NCI-H446 (cell line): ENCODE results near the gene RNU6-9.
"Not testable (repeated sequence)": the region's sequence is repeated elsewhere in the genome, so short reads cannot be mapped to it uniquely, and the experiment has no call there.

Experiments used
- DNase-seq, 2 experiments: peaks; one replicate each; lab custom pipeline; 2025; lab: John Stamatoyannopoulos, UW

The RNU6-9 gene

DNA sequence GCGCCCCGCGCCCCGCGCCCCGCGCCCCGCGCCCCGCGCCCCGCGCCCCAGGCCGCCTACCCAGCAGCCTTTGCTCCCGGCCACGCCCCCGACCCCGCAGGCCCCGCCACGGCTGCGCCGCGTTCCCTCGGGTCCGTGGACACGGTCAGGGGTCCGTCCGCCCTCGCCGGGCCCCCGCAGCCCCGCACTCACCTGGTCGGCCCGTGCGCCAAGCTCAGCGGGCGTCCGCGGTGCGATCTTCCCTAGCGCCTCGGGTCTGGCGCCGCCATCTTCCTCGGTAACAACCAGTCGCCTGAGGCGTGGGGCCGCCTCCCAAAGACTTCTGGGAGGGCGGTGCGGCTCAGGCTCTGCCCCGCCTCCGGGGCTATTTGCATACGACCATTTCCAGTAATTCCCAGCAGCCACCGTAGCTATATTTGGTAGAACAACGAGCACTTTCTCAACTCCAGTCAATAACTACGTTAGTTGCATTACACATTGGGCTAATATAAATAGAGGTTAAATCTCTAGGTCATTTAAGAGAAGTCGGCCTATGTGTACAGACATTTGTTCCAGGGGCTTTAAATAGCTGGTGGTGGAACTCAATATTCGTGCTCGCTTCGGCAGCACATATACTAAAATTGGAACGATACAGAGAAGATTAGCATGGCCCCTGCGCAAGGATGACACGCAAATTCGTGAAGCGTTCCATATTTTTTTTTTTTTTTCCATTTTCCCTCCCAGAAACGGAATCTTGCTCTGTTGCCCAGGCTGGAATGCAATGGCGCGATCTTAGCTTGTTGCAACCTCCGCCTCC, at the start of gene RNU6-9, which contains the start of gene MED16:
Gene RNU6-9, plus strand, starts transcription at position 591 of the 796 bp plus-strand sequence.
Gene MED16, minus strand, starts transcription at position 294 of the 796 bp plus-strand sequence. CDS start 2,056 bp downstream, outside the sequence.
- DNase-seq = peak; percentile 92 to 97

DNA sequence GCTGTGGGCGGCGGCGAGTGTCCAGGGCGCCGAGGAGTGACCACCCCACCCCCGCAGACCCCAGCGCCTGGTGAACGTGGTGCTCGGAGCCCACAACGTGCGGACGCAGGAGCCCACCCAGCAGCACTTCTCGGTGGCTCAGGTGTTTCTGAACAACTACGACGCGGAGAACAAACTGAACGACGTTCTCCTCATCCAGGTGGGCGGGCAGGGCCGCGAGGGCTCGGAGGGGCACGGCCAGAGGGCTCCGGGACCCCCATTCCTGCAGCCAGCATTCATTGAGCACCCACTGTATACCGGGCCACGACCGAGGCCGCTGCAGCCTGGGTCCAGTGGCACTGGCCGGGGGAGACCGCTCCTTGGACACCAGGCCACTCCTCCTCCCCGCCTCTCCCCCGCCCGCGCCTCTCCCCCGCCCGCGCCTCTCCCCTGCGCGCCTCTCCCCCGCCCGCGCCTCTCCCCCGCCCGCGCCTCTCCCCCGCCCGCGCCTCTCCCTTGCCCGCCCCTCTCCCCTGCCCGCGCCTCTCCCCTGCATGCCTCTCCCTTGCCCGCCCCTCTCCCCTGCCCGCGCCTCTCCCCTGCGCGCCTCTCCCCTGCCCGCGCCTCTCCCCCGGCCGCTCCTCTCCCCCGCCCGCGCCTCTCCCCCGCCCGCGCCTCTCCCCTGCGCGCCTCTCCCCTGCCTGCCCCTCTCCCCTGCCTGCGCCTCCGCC, 49.3 kb upstream of the RNU6-9 start:
- DNase-seq = no peak

DNA sequence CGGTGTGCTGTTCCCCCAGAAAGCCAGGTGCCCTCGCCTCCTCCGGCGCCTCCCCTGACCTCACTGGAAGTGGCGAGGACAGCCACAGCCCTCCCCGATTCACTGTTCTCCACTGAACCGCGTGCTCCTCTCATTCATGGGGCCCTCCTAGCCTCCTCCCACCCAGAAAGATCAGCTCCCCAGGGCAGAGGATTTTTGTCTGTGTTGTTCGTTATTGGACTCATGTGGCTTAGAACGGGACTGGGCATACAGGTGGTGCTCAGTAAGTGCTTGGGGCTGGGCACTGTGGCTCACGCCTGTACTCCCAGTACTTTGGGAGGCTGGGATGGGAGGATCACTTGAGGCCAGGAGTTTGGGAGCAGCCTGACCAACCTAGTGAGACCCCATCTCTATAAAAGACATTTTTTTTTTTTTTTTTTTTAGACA, 48.7 kb upstream of the RNU6-9 start:
- DNase-seq = no peak

DNA sequence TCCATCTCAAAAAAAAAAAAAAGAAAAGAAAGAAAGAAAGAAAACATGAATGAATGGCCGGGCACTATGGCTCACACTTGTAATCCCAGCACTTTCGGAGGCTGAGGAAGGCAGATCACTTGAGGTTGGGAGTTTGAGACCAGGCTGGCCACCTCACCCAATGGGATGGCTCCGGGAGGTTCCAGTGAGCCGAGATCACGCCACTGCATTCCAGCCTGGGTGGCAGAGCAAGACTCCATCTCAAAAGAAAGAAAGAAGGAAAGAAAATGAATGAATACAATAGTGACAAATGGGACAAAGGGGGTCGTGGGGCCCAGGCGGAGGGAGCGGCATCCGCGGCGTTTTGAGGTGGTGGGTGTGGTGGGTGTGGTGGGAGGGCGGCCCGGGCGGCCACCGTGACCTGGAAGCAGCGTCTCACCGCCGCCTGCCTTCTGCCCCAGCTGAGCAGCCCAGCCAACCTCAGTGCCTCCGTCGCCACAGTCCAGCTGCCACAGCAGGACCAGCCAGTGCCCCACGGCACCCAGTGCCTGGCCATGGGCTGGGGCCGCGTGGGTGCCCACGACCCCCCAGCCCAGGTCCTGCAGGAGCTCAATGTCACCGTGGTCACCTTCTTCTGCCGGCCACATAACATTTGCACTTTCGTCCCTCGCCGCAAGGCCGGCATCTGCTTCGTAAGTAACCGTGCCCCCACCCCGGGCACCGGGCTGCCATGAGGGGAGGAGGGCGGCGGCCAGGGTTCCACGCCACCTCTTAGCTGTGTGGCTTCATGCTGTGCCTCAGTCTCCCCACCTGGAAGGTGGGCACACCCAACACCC, 47.4 kb upstream of the RNU6-9 start:
- DNase-seq = no peak

DNA sequence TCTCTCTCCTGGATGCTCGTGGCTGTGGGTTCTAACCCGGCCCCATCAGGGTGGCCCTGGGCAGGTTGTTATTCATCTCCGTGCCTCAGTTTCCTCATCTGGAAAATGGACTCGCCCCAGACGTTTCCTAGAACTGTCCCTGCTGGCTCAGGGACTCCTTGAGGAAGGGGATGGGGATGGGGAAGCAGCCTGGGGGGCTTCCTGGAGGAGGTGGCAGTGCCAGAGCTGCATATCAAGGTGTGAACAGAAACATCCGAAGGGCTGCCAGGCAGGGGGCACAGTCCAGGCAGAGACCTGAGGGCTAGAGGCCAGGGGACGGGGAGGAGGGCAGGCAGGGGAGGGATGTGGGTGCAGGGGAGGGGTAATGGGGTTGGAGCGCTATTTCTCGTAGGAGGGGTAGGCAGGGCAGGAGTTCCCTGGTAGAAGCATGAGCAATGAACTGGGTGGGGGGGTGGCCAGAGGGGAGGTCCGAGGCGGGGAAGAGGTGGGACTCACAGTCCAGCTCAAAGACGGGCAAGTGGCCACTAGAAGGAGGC, 44.8 kb upstream of the RNU6-9 start:
- no peak for DNase-seq

DNA sequence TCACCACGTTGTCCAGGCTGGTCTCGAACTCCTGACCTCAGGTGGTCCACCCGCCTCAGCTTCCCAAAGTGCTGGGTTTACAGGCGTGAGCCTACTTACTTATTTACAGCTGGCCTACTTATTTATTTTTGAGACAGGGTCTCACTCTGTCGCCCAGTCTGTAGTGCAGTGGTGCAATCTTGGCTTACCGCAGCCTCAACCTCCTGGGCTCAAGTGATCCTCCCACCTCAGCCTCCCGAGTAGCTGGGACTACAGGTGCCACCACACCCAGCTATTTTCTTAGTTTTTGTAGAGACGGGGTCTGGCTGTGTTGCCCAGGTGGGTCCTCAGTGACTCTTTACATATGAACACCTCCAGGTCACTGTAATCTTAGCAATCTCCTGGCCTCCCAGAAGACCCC, 44.1 kb upstream of the RNU6-9 start:
- not testable (repeated sequence) for DNase-seq

DNA sequence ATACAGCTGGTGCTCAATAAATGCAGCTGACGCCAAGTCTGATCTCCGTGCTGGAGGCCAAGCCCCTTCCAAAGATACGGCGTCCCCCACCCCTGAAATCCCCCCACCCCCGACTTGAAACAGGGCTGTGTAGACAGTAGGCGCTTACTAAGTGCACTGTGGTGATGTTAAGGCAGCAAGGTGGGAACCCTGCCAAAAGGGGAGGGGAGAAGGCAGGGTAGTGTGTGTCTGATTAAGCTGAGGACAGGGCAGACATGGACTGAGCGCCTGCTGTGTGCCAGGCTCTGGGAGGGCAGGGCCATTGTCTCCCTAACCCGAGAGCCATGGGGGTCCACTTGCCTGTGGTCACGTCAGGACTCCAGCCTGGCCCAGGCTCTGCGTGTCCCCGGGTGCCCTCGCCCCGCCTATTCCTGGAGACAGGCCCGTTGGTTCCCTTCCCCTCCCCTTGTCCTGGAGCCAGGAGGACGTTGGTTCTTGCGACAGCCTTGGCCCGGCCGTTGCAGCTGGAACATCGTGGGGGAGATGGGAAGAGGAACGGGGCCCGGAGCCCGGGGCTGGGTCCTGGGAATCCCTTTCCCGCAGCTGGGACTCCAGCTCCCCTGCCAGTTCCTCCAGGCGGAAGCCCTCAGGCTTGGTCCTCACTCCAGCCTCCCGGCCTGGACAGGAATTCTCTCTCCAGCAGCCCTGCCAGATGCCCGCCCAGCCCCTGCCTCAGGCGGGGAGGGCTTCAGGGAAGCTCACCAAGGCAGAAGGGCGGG, 42.9 kb upstream of the RNU6-9 start:
- DNase-seq = peak; percentile 59 to 73

DNA sequence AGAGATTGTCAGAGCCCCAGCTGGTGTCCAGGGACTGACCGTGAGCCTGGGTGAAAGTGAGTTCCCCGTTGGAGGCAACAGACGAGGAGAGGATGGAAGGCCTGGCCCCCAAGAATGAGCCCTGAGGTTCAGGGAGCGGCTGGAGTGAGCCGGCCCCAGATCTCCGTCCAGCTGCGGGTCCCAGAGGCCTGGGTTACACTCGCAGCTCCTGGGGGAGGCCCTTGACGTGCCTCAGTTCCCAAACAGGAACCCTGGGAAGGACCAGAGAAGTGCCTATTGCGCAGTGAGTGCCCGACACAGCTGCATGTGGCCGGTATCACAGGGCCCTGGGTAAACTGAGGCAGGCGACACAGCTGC, 42.3 kb upstream of the RNU6-9 start:
- DNase-seq = no peak

DNA sequence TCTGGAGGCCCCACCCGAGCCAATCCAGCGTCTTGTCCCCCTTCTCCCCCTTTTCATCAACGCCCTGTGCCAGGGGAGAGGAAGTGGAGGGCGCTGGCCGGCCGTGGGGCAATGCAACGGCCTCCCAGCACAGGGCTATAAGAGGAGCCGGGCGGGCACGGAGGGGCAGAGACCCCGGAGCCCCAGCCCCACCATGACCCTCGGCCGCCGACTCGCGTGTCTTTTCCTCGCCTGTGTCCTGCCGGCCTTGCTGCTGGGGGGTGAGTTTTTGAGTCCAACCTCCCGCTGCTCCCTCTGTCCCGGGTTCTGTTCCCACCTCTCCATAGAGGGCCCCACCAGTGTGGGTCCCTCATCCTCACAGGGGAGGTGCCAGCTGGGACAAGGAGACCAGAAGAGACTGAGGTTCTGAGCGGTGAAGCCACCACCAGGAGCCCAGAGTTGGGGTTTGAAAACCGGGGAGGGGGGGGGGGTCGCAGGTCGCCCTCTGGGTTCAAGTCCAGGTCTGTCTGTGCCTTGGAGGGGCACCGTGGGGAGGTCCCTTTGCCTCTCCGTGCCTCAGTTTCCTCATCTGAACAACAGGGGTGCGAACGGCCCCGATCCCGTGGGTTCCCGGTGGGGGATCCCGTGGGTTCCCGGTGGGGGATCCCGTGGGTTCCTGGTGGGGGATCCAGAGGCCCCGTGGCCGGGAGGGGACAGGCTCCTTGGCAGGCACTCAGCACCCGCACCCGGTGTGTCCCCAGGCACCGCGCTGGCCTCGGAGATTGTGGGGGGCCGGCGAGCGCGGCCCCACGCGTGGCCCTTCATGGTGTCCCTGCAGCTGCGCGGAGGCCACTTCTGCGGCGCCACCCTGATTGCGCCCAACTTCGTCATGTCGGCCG, 40.9 kb upstream of the RNU6-9 start, which contains the start of gene ELANE:
Gene ELANE, plus strand, starts transcription at position 168 of the 878 bp plus-strand sequence. Its CDS starts 26 bp downstream, at position 194.
- no peak for DNase-seq

DNA sequence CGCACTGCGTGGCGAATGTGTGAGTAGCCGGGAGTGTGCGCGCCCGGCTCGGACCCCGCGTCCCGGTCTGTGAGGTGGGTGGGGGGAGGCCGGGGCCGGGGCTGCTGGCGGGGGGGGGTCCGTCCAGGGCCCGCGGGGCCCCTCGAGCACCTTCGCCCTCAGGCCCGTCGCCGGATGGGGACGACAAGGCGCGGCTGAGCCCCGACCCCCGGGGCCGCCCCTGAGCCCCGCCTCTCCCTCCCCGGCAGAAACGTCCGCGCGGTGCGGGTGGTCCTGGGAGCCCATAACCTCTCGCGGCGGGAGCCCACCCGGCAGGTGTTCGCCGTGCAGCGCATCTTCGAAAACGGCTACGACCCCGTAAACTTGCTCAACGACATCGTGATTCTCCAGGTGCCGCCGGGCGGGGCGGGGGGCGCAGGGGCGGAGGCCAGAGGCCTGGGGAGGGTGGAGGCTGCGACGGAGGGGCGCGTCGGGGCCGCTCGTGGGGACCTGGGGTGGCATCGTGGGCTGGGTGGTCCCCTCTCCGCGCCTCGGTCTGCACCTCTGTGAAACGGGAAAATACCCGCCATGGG, 40.2 kb upstream of the RNU6-9 start:
- no peak for DNase-seq

DNA sequence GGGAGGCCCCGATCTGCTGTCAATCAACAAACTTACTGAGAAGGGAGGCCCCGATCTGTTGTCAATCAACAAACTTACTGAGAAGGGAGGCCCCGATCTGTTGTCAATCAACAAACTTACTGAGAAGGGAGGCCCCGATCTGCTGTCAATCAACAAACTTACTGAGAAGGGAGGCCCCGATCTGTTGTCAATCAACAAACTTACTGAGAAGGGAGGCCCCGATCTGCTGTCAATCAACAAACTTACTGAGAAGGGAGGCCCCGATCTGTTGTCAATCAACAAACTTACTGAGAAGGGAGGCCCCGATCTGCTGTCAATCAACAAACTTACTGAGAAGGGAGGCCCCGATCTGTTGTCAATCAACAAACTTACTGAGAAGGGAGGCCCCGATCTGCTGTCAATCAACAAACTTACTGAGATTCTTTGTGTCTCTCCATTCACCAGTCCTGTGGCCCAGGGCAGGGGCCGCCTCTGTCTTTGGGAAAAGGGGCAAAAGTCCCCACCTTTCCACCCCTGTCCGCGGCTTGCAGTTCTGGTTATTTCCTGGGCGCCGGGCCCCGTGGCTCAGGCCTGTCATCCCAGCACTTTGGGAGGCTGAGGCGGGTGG, 39.6 kb upstream of the RNU6-9 start:
- not testable (repeated sequence) for DNase-seq

DNA sequence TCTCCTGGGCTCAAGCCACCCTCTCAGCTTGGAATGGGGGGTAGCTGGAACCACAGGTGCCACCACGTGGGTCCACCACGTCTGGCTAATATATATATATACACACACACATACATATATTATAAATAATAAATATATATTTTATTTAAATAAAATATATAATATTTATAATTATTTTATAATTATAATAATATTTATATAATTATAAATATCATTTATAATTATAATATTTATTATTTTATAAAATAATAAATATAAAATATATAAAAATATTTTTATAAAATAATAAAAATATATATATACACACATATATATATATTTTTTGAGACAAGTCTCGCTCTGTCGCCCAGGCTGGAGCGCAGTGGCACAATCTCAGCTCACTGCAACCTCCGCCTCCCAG, 38.7 kb upstream of the RNU6-9 start:
- DNase-seq = no peak

DNA sequence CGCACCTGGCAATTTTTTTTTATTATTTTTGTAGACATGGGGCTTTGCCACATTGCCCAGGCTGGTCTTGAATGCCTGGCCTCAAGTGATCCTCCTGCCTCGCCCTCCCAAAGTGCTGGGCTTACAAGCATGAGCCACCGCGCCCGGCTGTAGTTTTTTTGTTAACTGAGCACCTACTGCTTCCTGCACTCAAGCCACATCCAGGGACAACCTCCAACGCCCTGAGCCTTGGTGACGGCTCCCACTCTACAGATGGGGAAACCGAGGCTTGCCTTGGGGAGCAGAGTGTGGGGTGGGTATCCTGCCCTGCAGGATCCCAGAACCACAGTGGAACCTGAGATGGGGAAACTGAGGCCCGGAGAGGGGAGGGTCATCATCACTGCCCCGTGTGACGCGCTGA, 38.1 kb upstream of the RNU6-9 start:
- no peak for DNase-seq

DNA sequence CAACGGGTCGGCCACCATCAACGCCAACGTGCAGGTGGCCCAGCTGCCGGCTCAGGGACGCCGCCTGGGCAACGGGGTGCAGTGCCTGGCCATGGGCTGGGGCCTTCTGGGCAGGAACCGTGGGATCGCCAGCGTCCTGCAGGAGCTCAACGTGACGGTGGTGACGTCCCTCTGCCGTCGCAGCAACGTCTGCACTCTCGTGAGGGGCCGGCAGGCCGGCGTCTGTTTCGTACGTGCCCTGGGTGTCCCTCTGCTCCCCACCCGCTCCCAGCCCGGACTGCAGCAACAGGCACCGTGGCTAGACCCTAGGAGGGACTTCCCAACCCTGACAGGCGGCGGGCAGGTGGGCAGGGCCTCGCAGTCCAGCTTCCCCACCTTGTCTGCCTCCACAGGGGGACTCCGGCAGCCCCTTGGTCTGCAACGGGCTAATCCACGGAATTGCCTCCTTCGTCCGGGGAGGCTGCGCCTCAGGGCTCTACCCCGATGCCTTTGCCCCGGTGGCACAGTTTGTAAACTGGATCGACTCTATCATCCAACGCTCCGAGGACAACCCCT, 37.6 kb upstream of the RNU6-9 start:
- no peak for DNase-seq

DNA sequence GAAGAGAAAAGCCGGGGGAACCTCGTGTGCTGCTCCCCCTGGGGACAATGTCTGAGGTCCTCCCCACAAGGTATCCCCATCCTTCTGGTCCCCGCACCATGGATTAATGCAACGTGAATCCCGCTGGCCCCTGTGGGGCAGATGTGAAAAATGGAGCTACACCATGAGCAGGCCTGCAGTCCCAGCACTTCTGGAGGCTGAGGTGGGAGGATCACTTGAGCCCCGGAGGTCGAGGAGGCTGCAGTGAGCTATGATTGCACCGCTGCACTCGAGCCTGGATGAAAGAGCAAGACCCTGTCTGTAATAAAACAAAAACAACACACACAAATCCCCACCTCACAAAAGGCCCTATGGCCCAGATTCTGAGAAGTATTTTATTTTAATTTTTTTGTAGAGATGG, 35.0 kb upstream of the RNU6-9 start:
- DNase-seq = no peak

DNA sequence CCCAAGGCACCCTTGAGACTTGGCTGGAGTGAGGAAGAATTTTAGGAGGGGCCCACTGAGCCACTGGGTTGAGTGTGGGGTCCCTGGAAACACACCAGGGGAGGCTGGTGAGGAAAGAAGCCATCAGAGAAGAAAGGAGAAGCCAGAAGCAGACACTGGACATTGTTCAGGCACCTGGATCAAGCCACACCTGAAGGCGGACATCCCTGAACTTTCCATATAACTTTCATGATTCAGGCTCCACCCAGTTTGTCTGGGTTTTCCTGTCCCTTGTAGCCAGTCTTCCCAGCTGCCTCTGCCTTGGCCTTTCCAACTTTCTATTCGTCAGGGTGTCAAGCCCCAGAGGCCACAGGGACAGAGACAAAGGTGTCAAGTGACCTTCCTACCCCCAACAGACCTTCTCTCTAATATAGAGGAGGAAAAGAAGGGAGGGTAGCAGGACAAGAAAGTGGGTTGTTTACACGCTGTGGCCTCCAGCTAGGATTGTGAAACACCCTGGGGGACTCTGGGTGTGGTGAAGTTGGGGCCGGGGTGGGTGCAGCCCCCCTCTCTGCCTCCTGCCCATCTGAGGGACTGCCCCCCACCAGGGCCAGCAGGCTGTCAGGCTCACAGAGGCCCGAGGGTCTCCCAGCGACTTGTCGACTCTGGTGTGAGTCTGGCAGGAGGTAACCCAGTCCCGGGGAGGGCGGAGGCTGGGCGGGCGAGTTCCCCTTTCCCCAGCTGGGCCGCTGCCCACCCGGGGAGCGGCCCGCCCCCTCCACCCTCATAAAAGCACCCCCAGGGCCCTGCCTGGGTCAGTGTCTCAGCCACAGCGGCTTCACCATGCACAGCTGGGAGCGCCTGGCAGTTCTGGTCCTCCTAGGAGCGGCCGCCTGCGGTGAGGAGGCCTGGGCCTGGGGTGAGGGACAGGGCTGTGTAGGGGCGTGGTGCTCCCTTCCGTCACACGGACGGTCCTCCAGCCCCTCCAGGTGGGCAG, 34.1 kb upstream of the RNU6-9 start, which contains the start of gene CFD:
Gene CFD, plus strand, starts transcription at position 797 of the 976 bp plus-strand sequence. Its CDS starts 26 bp downstream, at position 823.
- DNase-seq = no peak

DNA sequence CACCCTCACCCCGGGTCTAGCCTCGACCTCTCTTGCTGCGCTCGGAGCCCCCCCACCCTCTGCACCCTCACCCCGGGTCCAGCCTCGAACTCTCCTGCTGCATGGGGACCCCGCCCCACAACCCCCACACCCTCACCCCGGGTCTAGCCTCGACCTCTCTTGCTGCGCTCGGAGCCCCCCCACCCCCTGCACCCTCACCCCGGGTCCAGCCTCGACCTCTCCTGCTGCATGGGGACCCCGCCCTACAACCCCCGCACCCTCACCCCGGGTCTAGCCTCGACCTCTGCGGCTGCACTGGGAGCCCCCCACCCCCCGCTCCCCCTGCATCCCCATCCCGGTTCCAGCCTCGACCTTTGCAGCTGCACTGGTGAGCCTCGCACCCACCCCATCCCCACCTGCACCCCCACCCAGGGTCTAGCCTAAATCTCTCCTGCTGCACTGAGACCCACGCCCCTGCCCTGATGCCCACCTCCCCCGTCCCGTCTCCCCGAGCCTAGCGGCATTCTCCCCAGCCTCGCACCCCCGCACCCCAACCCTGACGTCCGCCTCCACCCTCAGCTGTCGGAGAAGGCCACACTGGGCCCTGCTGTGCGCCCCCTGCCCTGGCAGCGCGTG, 32.0 kb upstream of the RNU6-9 start:
- no peak for DNase-seq
